GM21381 (cell line): ENCODE data around the gene SPAG16.

Source experiments
- ATAC-seq: cut with Tn5 transposase; IDR thresholded peaks from one replicate; pipeline ENCODE4 v1.9.1; 2021; ENCODE audit warnings: mild to moderate bottlenecking, moderate library complexity; ENCODE audit not compliant: unreplicated experiment

Gene SPAG16

DNA sequence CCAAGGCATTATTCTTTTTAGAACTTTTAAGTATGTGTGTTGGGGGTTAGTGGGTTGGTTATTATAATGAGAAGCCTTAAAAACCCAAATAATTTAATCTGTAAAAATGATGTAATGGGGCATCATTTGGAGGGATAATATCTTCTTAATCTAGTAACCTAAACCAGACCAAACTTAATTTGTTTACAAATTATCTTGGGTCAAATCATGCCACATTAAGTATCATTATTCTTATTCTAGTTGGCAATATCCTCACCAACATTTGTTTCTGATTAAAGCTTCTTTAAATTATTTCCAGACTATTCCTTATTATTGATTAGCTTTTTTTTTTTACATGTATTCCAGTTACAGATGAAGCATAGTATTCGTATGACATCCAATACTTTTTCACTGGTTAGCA is 1041.1 kb downstream of the SPAG16 start:
- no peak for ATAC-seq

DNA sequence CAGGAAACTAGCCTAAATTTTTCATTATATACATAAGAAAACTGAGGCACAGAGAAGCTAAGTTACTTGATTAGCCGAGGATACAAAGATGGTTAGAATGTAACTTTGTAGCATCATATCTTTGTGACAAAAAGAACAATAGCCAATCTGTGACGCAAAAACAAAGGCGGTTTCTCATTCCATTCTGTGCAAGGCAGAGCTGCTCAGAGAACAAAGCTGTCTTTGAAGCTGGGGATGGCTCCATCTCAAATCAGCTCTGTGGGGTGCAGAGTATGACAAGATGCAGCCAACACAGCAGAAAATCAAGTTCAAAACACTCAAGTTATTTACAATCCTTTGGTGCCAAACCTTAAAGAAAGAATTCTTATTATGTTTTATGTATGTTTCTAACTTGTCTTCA is 1044.7 kb downstream of the SPAG16 start:
- no peak for ATAC-seq

DNA sequence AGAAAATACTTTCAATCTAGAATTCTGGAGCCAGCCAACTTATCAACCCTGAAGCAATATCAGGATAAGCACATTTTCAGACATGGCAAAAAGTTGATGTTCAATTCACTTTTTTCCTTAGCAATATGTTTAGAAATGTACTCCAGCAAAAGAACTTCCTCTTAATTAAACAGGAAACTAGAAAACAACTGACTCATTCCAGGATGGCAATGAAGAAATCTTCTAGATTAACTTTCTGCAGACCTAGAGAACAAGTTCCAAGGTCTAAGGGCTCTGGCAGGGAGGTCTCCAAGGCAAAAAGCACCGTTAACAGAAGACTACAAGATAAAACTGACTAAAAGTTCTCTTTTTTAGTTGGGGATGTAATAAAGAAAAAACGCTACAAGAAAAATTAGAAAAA is 1057.4 kb downstream of the SPAG16 start:
- no peak for ATAC-seq

- ATAC-seq: no peak
Measured at GRCh38 chr2:214358506-214358905, 1074.2 kb downstream of the SPAG16 start.

DNA sequence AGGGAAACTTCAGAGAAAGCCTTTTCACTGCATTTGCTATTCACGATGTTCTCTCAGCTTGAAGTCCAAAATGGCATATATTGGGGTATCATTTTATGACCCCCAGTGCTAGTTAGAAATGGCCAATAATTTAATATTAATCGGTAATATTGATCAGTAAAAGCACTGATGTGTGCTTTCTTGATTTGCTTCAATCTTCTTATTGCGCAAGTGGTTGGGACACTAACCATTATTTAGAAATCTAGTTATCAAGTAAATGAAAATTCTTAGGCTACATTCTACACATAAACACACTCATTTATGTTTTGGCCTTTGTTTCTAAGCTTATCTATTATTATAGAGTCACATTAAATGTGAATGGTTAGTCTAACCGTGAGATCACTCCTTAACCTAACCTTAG is 1076.9 kb downstream of the SPAG16 start:
- no peak for ATAC-seq

GRCh38 chr2:214365549-214365948 is 1081.3 kb downstream of the SPAG16 start:
- no peak for ATAC-seq

- ATAC-seq: no peak
Measured at GRCh38 chr2:214367171-214367570, 1082.9 kb downstream of the SPAG16 start.

DNA sequence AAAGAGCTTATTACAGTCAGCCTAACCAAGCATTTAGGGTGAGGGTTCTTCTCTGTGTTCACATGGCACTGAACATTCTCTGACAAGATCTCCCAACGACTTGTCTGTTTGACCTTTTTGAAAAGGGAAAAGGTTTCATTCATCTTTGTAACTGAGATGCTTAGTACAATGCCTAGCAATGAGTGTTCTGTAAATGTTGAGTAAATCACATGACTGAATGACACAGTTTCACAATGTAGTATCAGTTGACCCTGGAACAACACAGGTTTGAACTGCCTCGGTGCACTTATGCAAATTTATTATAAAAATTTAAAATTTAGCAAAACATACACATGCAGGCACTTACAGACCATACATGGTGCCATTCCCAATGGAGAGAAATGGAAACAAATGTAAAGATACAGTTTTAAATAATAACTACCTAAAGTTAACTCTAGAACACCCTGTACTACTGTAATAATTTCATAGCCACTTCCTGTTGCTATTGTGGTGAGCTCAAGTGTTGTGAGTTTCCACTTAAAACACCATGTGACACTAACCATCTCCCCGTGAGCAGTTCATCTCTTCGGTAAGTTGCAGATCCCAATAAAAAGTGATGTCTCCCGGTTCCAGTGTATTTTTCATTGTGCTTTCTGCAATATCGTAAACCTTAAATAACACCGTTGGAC is 1092.5 kb downstream of the SPAG16 start:
- ATAC-seq: no peak

DNA sequence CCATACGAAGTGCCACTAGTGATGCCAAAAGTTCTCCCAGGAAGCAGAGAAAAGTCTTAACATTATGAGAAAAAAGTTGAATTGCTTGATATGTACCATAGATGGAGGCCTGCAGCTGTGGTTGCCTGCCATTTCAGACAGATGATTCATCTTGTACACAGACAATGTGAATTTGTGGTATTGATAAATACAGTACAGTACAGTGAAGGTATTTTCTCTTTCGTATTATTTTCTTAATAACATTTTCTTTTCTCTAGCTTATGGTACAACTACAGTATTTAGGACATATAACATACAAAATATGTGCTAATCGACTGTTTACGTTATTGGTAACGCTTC is 1093.0 kb downstream of the SPAG16 start:
- no peak for ATAC-seq

DNA sequence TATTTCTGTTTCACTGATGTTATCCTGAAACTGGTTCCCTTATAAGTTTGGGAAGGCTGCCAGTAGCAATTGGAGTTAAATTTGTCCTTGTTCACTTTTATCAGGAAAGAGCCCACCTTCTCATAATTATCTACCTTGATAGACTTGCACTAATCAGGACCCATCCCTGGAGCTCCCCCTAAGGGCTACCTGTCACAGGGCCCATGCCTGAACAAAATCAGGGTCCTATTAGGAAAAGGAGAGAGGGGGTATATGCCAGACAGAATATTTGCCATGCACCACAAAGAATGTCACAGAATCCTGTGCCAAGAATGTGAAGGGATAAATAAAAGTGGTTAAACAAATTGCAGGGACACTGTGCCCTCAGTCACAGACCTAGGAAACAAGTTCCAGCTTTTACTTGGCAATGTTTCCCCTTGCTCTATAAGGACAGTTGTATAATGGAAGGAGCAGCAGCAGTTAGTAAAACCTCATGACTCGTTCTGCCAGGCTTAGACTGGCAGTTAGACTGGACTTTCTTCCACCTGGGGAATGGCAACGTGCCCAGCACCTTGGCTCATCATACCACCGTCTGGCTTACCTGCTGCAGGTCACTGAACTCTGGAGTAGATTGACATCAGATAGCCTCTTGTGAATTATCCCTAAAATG is 1094.3 kb downstream of the SPAG16 start:
- ATAC-seq: no peak

GRCh38 chr2:214379227-214379626 is 1095.0 kb downstream of the SPAG16 start:
- no peak for ATAC-seq

GRCh38 chr2:214380681-214381080 is 1096.4 kb downstream of the SPAG16 start:
- no peak for ATAC-seq

GRCh38 chr2:214382229-214382628 is 1098.0 kb downstream of the SPAG16 start:
- ATAC-seq: no peak

DNA sequence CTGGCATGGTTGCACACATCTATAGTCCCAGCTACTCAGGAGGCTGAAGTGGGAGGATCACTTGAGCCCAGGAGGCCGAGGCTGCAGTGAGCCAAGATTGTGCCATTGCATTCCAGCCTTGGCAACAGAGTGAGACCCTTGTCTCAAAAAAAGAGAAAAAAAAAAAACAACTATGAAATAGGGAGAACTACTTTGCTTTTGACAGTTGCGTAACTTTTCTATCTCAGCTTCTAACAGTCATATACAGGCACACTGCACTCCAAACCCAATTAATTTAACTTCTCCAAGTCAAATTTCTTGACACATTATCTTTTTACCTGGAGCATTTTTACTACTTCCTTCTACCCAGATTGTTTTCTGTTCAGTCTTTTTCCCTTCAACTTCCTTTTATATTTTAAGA is 1102.5 kb downstream of the SPAG16 start:
- ATAC-seq: no peak

DNA sequence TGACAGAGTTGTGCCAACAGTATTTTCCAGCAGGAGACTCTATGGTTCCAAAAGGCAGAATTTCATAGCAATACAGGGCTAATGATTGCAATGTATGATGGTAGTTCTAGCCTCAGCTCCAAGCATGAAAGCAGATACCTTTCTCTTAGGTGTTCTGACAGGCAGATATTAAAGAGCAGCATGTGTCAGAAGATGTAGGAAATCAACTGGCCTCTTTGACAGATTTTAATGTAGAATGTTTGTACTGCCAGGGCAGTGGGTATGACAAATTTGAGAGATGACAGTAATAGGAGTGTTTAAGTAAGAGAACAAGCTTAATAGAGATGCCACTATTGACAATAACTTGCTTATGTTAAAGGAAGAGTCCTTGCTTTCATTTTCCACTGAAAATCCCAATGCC is 1105.1 kb downstream of the SPAG16 start:
- no peak for ATAC-seq

DNA sequence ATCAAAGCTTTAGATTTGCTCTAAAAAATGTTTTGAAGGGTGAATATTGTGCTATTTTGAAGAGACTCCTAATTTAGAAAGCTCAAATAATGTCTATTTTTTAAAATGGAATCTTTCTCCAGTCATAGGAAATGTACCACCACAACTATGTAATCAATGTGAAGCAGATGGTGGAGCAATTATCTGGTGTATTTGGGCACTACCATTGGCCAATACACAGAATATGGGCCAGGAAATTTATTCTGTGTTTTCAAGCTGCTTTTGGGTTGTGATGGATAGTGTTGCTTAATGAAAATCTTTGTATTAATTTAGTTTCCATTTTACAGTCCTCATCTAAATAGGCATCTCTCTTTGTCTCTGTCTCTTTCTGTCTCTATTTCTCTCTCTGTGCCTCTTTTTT is 1109.5 kb downstream of the SPAG16 start:
- ATAC-seq: no peak

DNA sequence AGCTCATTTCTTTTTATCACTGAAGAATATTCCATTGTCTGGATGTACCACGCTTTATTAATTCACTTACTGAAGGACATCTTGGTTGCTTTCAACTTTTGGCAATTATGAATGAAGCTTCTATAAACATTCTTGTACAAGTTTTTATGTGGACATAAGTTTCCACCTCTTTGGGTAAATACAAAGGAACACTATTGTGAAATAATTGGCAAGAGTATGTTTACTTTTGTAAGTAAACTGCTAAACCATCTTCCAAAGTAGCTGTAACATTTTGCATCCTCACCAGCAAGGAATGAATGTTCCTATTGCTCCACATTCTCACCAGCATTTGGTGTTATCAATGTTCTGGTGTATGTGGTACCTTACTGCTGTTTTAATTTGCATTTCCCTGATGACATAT is 1110.8 kb downstream of the SPAG16 start:
- ATAC-seq: no peak

DNA sequence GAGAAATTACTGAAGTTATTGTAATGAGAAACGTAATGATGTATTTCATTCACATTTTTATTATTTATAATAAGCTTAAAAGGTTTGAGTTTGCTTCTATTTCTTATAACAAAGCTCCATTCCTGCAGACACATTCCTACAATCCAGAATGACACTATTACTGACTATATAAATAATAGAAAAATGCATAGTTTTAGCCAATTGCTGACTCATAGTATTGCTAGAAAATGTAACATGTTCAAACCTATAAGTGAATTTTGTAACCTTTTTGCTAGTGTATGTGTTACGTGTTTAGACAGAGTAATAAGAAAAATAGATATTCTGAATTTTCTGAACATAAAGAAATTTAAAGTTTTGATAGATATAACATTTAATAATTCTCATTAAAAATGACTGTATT is 1117.3 kb downstream of the SPAG16 start:
- no peak for ATAC-seq

- no peak for ATAC-seq
Measured at GRCh38 chr2:214410128-214410775, 1126.0 kb downstream of the SPAG16 start.

- peak; percentile 71 for ATAC-seq
Measured at GRCh38 chr2:214410918-214411554, 1126.8 kb downstream of the SPAG16 start, which contains the start of gene VWC2L. Gene VWC2L (plus strand): TSS chr2:214411054. CDS start chr2:214414194, 3,140 bp downstream.

- ATAC-seq: no peak
Measured at GRCh38 chr2:214412679-214413078, 1128.4 kb downstream of the SPAG16 start.

- no peak for ATAC-seq
Measured at GRCh38 chr2:214436470-214436869, 1152.2 kb downstream of the SPAG16 start.
